Cardiac septum (tissue), 1 donor: Measurements from ENCODE around the gene KMT2D. TPM values are rescaled to one million over a fixed set of nuclear protein-coding genes. Genes with fewer than 3 reads are reported as not detected.
A peak's percentile ranks its signal among the peaks of the same experiment; 100 is the strongest.

ENCODE experiments used
- DNase-seq: peaks from one replicate; pipeline ENCODE4 v3.0.0-alpha.2; 2020; ENCODE audit warnings: low spot score
- intact Hi-C: fragments of 100-400 bp; cut with DNase I; formaldehyde crosslinking; loops from one replicate; pipeline ENCODE4 v1.14.0; 2022
- total RNA-seq: library from RNA; stranded (reverse); fragmentation: NEBNext Ultra II Directional; extraction: Animal tissue kit (Norgen Biotek cat#: 25700); gene quantifications from one replicate; pipeline ENCODE4 v1.2.1, GENCODE V29; 2021
- donor health status: DM: no; HTN: no; CAD: no.

The KMT2D gene
- total RNA-seq, 1 donor from 2014 or later, result 63.8 TPM

DNA sequence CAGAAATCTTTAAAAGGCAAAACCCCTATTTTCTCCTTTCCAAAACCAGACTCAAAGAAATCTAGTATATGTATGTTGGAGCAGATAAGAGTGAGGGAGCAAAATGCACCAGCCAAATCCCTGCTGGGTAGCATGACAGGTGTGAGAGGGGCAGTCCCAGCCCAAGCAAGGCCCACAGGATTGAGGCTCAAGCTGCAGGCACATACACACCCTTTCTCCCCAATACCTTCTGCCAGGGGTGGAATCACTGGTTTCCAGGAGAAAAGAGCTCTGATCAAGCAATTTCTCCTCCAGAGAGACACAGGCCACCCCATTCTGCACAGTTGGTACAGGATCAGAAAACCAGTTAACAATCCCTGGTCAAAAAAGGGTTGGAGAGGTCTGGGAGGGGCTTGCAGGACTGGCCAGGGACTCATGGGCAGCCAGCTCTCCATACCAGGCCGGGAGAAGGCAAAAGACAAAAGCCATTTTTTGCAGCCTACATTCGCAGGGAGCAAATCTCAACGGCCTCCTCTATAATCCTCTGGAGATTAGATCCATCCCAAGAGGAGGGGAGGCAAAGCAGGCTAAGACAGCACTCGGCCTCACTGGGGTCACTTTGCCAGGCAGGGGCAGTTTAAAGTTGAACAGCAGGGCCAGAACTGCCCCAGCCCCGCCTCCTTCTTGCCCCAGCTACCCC, 2.1 kb downstream of the KMT2D start:
- DNase-seq, result no peak
- intact Hi-C loops, result loop anchor here (5.0 kb wide), 1 partner anchor 41 kb away; the partner anchor contains the start of gene PRKAG1

- intact Hi-C loops, result loop anchor here (5.0 kb wide), 1 partner anchor 41 kb away; the partner anchor contains the start of gene PRKAG1
- no peak for DNase-seq
Measured at GRCh38 chr12:49057888-49058287, 2.7 kb downstream of the KMT2D start.

DNA sequence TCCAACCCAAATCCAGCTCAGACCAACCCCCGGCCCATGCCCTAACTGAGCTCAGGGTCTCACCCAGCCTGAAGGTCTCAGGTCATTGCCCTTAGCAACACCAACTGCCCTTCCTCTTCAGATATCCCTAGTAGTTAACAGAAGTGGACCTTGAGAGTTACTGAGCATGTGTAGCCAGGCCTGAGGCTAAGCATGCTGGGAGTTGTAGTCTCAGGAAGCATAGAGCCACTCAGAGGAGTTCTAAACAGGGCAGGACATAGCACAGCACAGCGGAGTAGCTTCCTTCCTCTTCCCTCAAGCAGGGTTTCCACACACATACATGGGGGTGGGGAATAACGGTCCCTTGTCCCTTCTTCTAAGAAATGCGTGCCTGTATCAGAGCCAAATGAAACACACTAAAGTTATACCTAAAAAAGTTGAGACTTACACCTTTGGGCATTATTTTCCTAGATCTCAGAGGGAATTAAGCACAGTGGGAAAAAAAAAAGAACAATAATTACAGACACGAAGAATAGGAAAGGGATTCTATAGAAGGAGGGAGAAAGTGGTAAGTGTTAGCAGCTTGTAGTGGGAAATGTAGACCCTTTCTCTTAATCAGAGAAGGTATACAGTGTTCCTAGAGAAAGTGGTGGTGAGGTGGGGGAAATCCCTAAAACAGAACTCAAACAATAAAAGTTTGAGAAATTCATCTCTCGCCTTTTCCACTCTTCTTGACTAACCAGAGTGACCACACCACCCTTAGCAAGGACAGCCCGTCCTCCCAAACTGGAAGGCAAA, 4.4 kb downstream of the KMT2D start:
- intact Hi-C loops, result loop anchor here (5.0 kb wide), 1 partner anchor 39 kb away; the partner anchor contains the start of gene PRKAG1
- DNase-seq, result peak; percentile 85

- peak; percentile 19 for DNase-seq
- intact Hi-C loops, result loop anchor here (5.0 kb wide), 1 partner anchor 38 kb away; the partner anchor contains the start of gene PRKAG1
Measured at GRCh38 chr12:49055092-49055491, 5.5 kb downstream of the KMT2D start.

DNA sequence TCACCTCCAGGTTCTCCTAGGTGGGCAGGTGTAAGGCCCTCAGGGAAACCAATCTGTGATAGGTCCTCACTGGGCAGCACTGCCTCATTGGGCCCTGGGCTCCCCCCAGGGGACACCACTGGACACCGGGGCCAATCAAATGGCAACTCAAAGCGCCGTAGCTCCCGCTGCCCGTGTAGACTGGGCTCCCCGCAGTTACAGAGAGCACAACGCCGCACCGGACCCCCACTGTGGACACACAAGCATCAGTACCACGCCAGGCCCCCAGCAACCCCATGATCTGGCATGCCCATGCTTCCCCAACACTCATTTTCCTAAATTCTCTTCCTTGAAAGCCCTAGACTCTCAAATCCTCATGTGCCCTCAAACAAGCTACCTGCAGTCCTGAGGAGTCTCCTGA, 6.1 kb downstream of the KMT2D start:
- intact Hi-C loops, result no loop called here

GRCh38 chr12:49054096-49054495, 6.5 kb downstream of the KMT2D start:
- DNase-seq, result peak; percentile 60

More for the DNA sequence above, 6.1 kb downstream of the KMT2D start:
- DNase-seq, result peak; percentile 71

DNA sequence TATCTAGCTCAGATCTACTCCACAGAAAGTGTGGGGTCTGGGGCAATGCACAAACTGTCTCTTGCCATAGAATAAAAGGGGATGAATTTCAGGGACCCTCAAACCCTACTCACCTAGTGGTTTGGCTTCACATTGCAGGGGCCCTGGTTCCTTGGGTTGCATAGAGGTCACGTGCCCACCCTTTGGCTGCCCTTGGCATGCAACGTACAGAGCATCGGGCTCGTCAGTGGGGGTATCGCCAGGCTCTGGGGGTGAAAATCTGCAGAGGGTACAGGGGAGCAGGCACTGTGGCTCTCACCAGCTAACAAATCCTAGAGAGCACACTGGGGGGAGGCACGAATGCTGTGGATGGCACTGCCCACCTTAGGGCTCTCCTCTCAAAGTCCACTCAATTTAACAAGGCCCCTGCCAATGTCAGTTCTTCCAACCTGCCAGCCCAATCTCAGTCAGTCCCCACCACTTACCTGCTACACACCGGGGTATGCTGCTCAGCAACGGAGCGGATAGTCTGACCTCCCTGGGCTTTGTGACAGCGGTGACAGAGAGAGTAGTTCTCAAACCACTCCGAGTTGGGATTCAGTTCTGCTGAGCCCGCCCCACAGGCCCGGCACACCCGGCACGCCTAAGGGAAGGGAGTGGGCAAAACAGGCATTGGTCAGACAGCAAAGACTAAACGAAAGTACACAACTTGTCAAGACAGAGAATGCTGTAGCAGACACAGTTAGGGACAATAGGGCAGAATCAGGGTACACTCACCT, 8.0 kb downstream of the KMT2D start:
- DNase-seq, result no peak
- intact Hi-C loops, result no loop called here

More at GRCh38 chr12:49054096-49054495, 6.5 kb downstream of the KMT2D start:
- intact Hi-C loops, result no loop called here

GRCh38 chr12:49051777-49052438, 8.7 kb downstream of the KMT2D start:
- intact Hi-C loops, result no loop called here
- no peak for DNase-seq

- intact Hi-C loops, result no loop called here
- DNase-seq, result no peak
Measured at GRCh38 chr12:49051373-49051764, 9.2 kb downstream of the KMT2D start.

DNA sequence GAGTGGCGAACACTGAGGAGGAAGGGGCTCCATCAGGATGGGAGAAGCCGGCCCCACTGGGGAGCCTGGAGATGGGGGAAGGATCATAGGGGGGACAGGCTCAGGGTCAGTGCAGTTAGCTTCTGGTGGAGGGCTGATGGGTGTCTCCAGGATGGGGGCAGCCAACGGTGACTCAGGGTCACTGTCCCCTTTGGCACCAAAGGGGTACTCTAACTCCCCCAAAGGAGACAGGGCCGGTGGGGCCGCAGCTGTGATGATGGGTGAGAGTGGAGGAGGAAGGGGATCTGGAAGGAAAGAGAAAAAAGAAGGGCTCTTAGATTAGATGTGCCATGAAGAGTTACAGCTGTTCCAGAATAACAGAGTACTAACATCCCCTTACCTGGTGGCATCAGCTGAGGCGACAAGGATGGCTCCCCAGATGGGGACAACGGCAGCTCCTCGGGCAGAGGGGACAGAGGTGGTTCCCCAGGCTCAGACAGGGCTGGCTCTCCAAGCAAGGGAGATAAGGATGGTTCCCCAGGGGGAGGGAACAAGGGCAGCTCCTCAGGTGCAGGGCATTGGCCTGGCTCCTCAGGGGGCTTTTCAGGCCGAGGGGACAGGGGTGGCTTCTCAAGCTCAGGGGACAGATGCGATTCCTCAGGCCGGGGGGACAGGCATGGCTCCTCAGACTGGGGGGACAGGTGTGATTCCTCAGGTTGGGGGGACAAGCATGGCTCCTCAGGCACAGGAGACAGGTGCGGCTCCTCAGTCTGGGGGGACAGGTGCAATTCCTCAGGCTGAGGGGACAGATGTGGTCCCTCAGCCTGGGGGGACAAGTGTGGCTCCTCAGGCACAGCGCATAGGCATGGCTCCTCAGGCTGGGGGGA, 9.9 kb downstream of the KMT2D start:
- no peak for DNase-seq
- intact Hi-C loops, result no loop called here

DNA sequence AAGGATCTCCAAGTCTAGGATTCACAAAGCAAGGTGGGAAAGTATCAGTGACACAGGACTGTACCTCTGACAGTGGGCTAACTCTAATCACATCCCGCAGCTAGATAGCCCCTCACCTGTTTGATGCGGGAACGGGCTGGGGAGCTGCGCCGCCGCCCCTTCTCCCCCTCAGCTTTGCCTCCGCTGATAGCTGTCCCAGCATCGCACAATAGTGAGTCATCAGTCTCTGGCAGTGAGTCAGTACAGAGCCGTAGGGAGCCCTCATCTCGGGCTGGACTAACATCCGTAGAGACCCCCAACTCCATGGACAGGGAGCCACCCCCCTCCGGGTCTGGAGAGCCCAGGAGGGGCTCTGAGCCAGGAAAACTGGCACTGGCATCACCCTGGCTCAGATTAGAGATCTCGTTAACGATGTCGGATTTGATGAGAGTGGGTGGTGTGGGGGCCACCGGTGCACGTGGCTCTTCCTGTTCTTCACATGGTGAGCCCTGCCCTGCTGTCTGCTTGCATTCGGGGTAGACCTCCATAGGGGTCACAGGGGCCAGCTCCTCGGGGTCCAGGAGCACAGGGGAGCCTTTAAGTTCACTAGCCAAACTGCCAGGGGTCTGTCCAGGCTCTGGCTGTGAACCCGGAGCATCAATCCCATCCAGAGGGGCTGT, 10.9 kb downstream of the KMT2D start:
- intact Hi-C loops, result no loop called here
- no peak for DNase-seq

- no peak for DNase-seq
- intact Hi-C loops, result no loop called here
Measured at GRCh38 chr12:49048953-49049352, 11.6 kb downstream of the KMT2D start.

DNA sequence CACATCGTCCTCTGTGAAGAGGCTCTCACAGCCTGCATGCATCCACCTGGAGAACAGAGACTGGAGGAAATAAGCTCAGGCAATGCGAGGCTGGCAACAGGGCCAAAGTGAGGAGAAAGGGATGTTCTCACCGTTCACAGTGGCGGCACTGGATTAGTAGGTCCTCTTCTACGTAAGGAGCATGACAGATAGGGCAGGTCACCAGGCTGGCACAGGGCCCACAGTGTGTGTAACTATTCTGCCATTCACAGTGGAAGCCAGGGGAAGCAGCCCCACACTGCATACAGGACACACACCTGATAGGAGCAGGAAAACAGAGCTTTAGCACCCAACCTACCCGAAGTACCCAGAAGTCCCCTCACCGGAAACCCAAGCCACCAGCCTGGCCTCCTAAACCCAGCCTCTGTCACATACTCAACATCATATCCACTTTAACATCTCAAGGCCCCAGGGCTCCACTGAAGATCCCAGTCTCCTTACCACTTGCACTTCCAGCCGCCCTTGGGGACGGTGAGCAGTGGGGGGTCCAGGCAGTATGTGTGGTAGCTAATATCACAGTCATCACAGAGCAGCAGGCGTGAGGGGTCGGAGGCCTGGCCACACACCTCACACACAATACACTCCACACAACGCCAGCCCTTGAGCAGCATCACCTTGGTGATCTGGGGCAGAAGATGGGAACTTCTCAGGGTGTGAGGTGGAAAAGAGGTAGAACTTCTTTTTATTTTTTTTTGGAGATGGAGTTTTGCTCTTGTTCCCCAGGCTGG, 14.3 kb downstream of the KMT2D start:
- intact Hi-C loops, result no loop called here
- DNase-seq, result no peak

DNA sequence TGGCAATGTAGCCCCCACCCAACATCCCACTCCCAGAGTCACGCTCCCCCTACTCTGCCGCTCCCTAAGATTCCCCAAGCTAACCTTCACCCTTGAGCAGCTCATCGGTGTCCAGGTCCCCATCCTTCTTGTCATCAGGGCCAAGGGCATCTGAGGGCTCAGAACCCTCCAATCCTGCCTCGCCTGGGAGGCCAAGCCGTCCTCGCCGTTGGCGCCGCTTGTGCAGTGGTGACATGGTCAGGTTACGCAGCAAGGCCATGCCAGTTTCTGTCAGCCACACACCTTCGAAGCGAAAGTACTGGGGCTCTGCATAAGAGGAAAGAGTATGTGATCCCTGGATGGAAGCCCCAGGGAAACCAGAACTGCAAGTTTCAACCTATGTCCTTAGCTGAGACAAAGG, 15.9 kb downstream of the KMT2D start:
- DNase-seq, result no peak
- intact Hi-C loops, result no loop called here

DNA sequence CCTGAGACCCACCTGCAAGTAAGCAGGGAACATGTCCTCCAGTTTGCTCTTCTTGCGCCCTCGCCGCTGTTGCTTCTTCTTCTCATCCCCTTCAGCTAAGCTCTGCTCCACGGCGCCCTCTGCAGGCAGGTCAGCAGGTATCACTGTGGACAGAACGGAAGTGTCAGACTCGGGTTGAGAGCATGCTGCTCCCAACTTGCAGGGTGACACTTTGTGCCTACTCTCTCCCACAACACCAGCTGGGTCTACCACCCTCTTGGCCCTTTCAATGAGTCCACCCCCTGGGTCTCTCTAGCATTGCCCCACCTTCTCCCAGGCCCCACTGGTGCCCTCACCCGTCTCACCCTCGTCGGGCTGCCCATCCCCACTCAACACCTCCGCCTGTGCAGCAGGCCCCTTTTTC, 16.7 kb downstream of the KMT2D start:
- intact Hi-C loops, result no loop called here
- peak; percentile 83 for DNase-seq

- DNase-seq, result no peak
- intact Hi-C loops, result no loop called here
Measured at GRCh38 chr12:49043241-49043640, 17.4 kb downstream of the KMT2D start.

DNA sequence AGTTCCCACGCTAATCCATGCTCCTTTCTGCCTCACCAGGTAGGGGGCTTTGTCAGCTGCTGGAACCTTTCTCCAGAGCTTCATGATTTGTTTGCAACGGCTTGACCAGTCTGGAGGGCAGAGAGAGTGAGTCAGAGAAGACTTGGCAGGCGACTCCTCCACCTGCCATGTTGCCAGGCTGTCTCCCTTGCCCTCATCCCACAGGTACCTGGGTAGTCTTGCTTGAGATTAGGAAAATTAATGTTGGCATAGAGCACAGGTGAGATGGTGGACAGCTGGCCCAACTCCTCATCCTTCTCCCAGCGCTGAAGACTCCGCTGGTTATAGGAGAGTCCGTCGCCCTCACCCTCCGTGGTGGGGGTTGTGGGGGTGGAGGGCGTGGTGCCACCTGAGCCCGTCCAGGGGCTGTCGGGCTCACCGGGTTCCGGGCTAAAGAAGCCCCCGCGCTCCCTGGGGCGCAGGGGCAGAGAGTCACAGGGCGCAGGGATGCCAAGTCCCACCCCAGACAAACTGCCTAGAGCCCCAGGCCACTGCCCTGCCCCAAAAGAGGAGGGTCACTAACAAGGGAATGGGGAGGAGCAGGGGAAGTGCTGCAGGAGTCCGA, 18.6 kb downstream of the KMT2D start:
- intact Hi-C loops, result no loop called here
- no peak for DNase-seq
